Loucy (cell line): Measurements from ENCODE around the gene CHCHD6.

ENCODE experiments used
- H2AFZ ChIP-seq: fragments of 200-600 bp; sonication (generic); 2 replicates; pipeline ENCODE4 v1.6.0; 2016; ENCODE audit warnings: antibody characterized with exemption, mild to moderate bottlenecking, low read length, moderate library complexity
- H3F3A ChIP-seq: fragments of 200-600 bp; 2 replicates; pipeline ENCODE4 v1.6.0; 2016; ENCODE audit warnings: antibody characterized with exemption, low read depth, mild to moderate bottlenecking
- H3K27me3 ChIP-seq: fragments of 200-600 bp; sonication (generic); 2 replicates; pipeline ENCODE4 v1.6.1; 2014; ENCODE audit warnings: low read length, mild to moderate bottlenecking; ENCODE audit not compliant: insufficient read depth, poor library complexity, severe bottlenecking
- H3K36me3 ChIP-seq: fragments of 200-600 bp; sonication (generic); 2 replicates; pipeline ENCODE4 v1.6.1; 2016; ENCODE audit warnings: low read length; ENCODE audit not compliant: insufficient read depth
- H3K4me1 ChIP-seq: fragments of 200-600 bp; sonication (generic); 2 replicates; pipeline ENCODE4 v1.5.1; 2014; ENCODE audit warnings: low read length, mild to moderate bottlenecking; ENCODE audit not compliant: insufficient read depth, poor library complexity, severe bottlenecking
- H3K4me2 ChIP-seq: fragments of 200-600 bp; sonication (generic); 2 replicates; pipeline ENCODE4 v1.6.0; 2014; ENCODE audit warnings: antibody characterized with exemption, low read length, low read depth, mild to moderate bottlenecking; ENCODE audit not compliant: poor library complexity, severe bottlenecking
- H3K4me3 ChIP-seq: fragments of 200-600 bp; sonication (generic); 2 replicates; pipeline ENCODE4 v1.5.1; 2014; ENCODE audit warnings: low read length, mild to moderate bottlenecking, mixed read lengths; ENCODE audit not compliant: poor library complexity, severe bottlenecking
- H3K79me2 ChIP-seq: fragments of 200-600 bp; sonication (generic); 2 replicates; pipeline ENCODE4 v1.6.1; 2014; ENCODE audit warnings: low read length; ENCODE audit not compliant: insufficient read depth
- H3K9ac ChIP-seq: fragments of 200-600 bp; sonication (generic); 2 replicates; pipeline ENCODE4 v1.6.0; 2014; ENCODE audit warnings: mild to moderate bottlenecking, low read depth, low read length, moderate library complexity; ENCODE audit not compliant: poor library complexity, severe bottlenecking
- H3K9me2 ChIP-seq: fragments of 200-600 bp; sonication (generic); replicated peaks from 2 replicates; pipeline ENCODE4 v1.6.1; 2016; ENCODE audit warnings: low read depth, low read length, mixed read lengths
- H3K9me3 ChIP-seq: fragments of 200-600 bp; sonication (generic); 2 replicates; pipeline ENCODE4 v1.6.1; 2014; ENCODE audit warnings: mild to moderate bottlenecking, antibody characterized with exemption, low read length, low read depth; ENCODE audit not compliant: insufficient read depth
- H4K20me1 ChIP-seq: fragments of 200-600 bp; sonication (generic); 2 replicates; pipeline ENCODE4 v1.6.0; 2014; ENCODE audit warnings: antibody characterized with exemption, low read length, mild to moderate bottlenecking; ENCODE audit not compliant: insufficient read depth, poor library complexity, severe bottlenecking
- CTCF ChIP-seq: fragments of 200-600 bp; sonication (generic); conservative IDR thresholded peaks from 2 replicates; pipeline ENCODE4 v1.5.1; 2014; ENCODE audit warnings: mild to moderate bottlenecking, antibody characterized with exemption, low read length
- EZH2phosphoT487 ChIP-seq: fragments of 200-600 bp; IDR thresholded peaks from 2 replicates; pipeline ENCODE4 v1.6.1; 2018; ENCODE audit warnings: antibody characterized with exemption, mild to moderate bottlenecking, moderate library complexity, borderline replicate concordance

Gene CHCHD6

DNA sequence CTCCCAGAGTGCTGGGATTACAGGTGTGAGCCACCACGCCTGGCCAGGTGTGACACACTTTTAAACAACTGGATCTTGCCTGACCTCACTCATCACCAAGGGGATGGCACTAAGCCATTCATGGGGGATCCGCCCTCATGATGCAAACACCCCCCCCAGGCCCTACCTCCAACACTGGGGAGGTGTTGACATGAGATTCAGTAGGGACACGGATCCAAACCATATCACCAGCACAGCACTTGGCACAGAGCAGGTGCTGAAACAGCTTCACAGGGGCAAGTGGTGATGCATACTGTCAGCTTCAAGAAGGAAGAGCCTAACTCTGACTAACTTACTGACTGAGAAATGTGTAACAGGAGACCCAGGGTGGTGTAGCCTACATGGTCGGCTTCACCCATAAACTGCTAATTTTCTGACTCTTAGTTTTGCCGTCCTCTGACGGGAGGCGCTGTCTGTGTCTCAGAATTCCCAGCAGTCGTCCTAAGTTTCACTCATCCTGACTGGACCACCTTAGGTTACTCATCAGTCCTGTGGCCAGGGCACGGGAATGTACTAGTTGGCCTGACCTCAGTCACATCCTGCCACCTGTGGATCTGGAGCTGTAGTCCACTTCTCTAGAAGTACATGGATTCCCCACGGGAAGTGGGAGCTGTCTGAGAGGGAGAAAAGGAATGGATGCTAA, 197.0 kb downstream of the CHCHD6 start:
- H3K4me3 ChIP-seq, result no peak overlapping the region
- no peaks in the 10 kb centered on the region for H3K36me3 ChIP-seq
- no peaks in the 10 kb centered on the region for H3K79me2 ChIP-seq
- H3K9ac ChIP-seq, result no peak overlapping the region
- no peak overlapping the region for H2AFZ ChIP-seq
- no peaks in the 10 kb centered on the region for H3F3A ChIP-seq
- no peaks in the 10 kb centered on the region for H3K4me1 ChIP-seq
- no peaks in the 10 kb centered on the region for H3K9me2 ChIP-seq
- H3K4me2 ChIP-seq, result no peak overlapping the region
- peaks cover 14% of the 10 kb centered on the region for H4K20me1 ChIP-seq
- H3K9me3 ChIP-seq, result no peaks in the 10 kb centered on the region
- H3K27me3 ChIP-seq, result peaks cover 20% of the 10 kb centered on the region
- TF ChIP-seq EZH2phosphoT487, result no peak
- no peak for TF ChIP-seq CTCF

- Histone ChIP-seq H3K79me2 (no peaks in the 10 kb centered on the region), H3K4me3 (no peak overlapping the region), H3K9ac (no peak overlapping the region), H4K20me1 (peaks cover 14% of the 10 kb centered on the region), H3K9me2 (no peaks in the 10 kb centered on the region), H3F3A (no peaks in the 10 kb centered on the region), H3K4me2 (no peak overlapping the region), H3K9me3 (no peaks in the 10 kb centered on the region), H3K27me3 (peaks cover 27% of the 10 kb centered on the region), H2AFZ (no peak overlapping the region), H3K36me3 (no peaks in the 10 kb centered on the region), H3K4me1 (no peaks in the 10 kb centered on the region)
- TF ChIP-seq EZH2phosphoT487, result no peak
- no peak for TF ChIP-seq CTCF
Measured at GRCh38 chr3:126901631-126902030, 197.6 kb downstream of the CHCHD6 start.

DNA sequence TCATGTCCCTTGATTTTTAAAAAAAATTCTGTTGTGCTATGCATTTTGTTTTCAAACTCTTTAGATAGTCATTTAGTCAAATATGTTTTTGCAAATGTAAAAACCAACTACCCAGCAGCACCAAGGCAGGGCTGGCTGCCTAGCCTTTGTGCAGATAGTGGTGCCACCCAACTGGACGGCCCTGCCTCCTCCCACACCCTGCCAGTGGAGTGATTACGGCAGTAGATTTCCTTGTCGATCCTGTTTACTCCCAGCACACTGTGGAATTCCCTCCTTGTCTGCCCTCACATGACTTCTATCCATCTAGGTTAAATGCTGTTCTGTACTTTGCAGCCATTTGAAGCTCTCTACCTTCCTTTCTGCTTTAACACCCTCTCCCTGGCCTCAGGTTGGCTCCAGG, 199.5 kb downstream of the CHCHD6 start:
- no peaks in the 10 kb centered on the region for H3K4me1 ChIP-seq
- no peaks in the 10 kb centered on the region for H3K9me2 ChIP-seq
- no peaks in the 10 kb centered on the region for H3K36me3 ChIP-seq
- no peaks in the 10 kb centered on the region for H3F3A ChIP-seq
- no peak overlapping the region for H2AFZ ChIP-seq
- TF ChIP-seq EZH2phosphoT487, result no peak
- peaks cover 46% of the 10 kb centered on the region for H3K27me3 ChIP-seq
- no peak overlapping the region for H3K4me2 ChIP-seq
- no peaks in the 10 kb centered on the region for H3K79me2 ChIP-seq
- H3K9ac ChIP-seq, result no peak overlapping the region
- no peak overlapping the region for H3K4me3 ChIP-seq
- H4K20me1 ChIP-seq, result peaks cover 25% of the 10 kb centered on the region
- H3K9me3 ChIP-seq, result no peaks in the 10 kb centered on the region

DNA sequence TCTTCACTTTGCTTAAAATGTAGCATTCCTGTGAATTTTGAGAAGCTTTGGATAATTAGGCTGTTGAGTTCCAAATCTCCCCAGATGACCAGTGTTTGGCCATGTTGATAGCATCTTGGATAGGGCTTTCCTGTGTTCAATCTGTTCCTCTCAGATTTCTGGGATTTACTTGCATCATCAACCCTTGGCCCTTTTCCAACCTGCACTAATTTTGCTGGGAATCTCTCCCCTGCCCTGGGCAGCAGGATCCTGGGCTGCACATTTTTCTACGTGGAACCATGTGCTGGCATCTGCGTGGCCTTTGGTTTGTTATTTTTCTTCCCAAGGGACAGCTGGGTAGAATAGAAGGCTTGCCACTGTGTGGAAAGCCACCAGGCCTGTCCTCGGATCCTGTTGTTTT, 203.5 kb downstream of the CHCHD6 start:
- Histone ChIP-seq H3K4me3 (no peak overlapping the region), H3K9me2 (no peaks in the 10 kb centered on the region), H3K4me1 (peaks cover 16% of the 10 kb centered on the region), H3K4me2 (no peak overlapping the region), H3K79me2 (no peaks in the 10 kb centered on the region), H4K20me1 (peaks cover 56% of the 10 kb centered on the region), H3K27me3 (peaks cover 72% of the 10 kb centered on the region), H2AFZ (no peak overlapping the region), H3K9me3 (no peaks in the 10 kb centered on the region), H3F3A (no peaks in the 10 kb centered on the region), H3K36me3 (no peaks in the 10 kb centered on the region), H3K9ac (no peak overlapping the region)
- TF ChIP-seq EZH2phosphoT487 (no peak), CTCF (no peak)
